GM23248 (cell line): ENCODE results near the gene BCL10. TPM values are rescaled to one million over a fixed set of nuclear protein-coding genes. Genes with fewer than 3 reads are reported as not detected.
"Not testable (repeated sequence)": the region's sequence is repeated elsewhere in the genome, so short reads cannot be mapped to it uniquely, and the experiment has no call there.

ENCODE experiments used
- DNase-seq: peaks from one replicate; pipeline ENCODE4 v3.0.0-alpha.2; 2015
- H2AFZ ChIP-seq: fragments of 200-600 bp; sonication (generic); 2 replicates; pipeline ENCODE4 v1.6.1; 2016; ENCODE audit warnings: antibody characterized with exemption
- H3F3A ChIP-seq: fragments of 200-600 bp; sonication (generic); 2 replicates; pipeline ENCODE4 v1.6.1; 2016; ENCODE audit warnings: mild to moderate bottlenecking, antibody characterized with exemption, mixed run types; ENCODE audit not compliant: insufficient read depth
- H3K27ac ChIP-seq: fragments of 200-600 bp; sonication (generic); 2 replicates; pipeline ENCODE4 v1.5.1; 2016; ENCODE audit warnings: mild to moderate bottlenecking
- H3K27me3 ChIP-seq: fragments of 200-600 bp; sonication (generic); replicated peaks from 2 replicates; pipeline ENCODE4 v1.6.1; 2016; ENCODE audit warnings: mild to moderate bottlenecking; ENCODE audit not compliant: insufficient read depth
- H3K36me3 ChIP-seq: fragments of 200-600 bp; sonication (generic); 2 replicates; pipeline ENCODE4 v1.6.1; 2016; ENCODE audit warnings: low read depth, mild to moderate bottlenecking
- H3K4me1 ChIP-seq: fragments of 200-600 bp; sonication (generic); 2 replicates; pipeline ENCODE4 v1.6.1; 2016; ENCODE audit warnings: mild to moderate bottlenecking; ENCODE audit not compliant: insufficient read depth
- H3K4me2 ChIP-seq: fragments of 200-600 bp; sonication (generic); one replicate; pipeline ENCODE4 v1.6.1; 2016; ENCODE audit warnings: mild to moderate bottlenecking; ENCODE audit not compliant: unreplicated experiment
- H3K4me3 ChIP-seq: fragments of 200-600 bp; sonication (generic); 2 replicates; pipeline ENCODE4 v1.5.1; 2016; ENCODE audit warnings: mild to moderate bottlenecking
- H3K79me2 ChIP-seq: fragments of 200-600 bp; sonication (generic); 2 replicates; pipeline ENCODE4 v1.6.1; 2016; ENCODE audit warnings: mild to moderate bottlenecking; ENCODE audit not compliant: insufficient read depth
- H3K9ac ChIP-seq: fragments of 200-600 bp; sonication (generic); 2 replicates; pipeline ENCODE4 v1.6.1; 2016; ENCODE audit warnings: mild to moderate bottlenecking
- H3K9me2 ChIP-seq: fragments of 200-600 bp; sonication (generic); 2 replicates; pipeline ENCODE4 v1.6.1; 2016; ENCODE audit warnings: mixed run types, mild to moderate bottlenecking, moderate library complexity; ENCODE audit not compliant: insufficient read depth
- H3K9me3 ChIP-seq: fragments of 200-600 bp; sonication (generic); one replicate; pipeline ENCODE4 v1.6.1; 2017; ENCODE audit warnings: low read depth
- H4K20me1 ChIP-seq: fragments of 200-600 bp; sonication (generic); 2 replicates; pipeline ENCODE4 v1.6.0; 2016; ENCODE audit not compliant: insufficient read depth
- EZH2 ChIP-seq: fragments of 200-600 bp; sonication (generic); IDR thresholded peaks from 2 replicates; pipeline ENCODE4 v1.6.1; 2018; ENCODE audit warnings: antibody characterized with exemption, mild to moderate bottlenecking; ENCODE audit not compliant: insufficient read depth, poor library complexity, severe bottlenecking
- EZH2phosphoT487 ChIP-seq: fragments of 200-600 bp; sonication (generic); IDR thresholded peaks from 2 replicates; pipeline ENCODE4 v1.6.1; 2018; ENCODE audit warnings: antibody characterized with exemption, moderate library complexity, mild to moderate bottlenecking, low read depth; ENCODE audit not compliant: insufficient read depth
- WGBS, 2 experiments: methylation state at CpG; one replicate each; pipeline ENCODE4 v1.1.6; 2015 to 2017; ENCODE audit warnings: low lambda C conversion rate in 2 of 2, low coverage in 1 of 2; ENCODE audit errors: missing lambda C conversion rate in 2 of 2; 5-methylcytosine and 5-hydroxymethylcytosine counted together
- in situ Hi-C: fragments of 300-500 bp; cut with MboI; formaldehyde crosslinking; loops from 2 replicates; pipeline ENCODE4 v1.15.0; 2020
- polyA plus RNA-seq: library from polyadenylated mRNA; unstranded; fragments of >200 nt; fragmentation: Nextera tagmentation; extraction: Ambion mirVana; gene quantifications from 2 replicates; pipeline ENCODE4 v1.2.1, GENCODE V29; 2016
- total RNA-seq: library from RNA; depleted of rRNA; stranded (reverse); fragments of >200 nt; shearing (Covaris generic); gene quantifications from 2 replicates; pipeline ENCODE4 v1.2.3, GENCODE V29; 2014

Gene BCL10
- total and polyA plus RNA-seq, 2 experiments from 2014 or later: 51.4 to 70.7 TPM

DNA sequence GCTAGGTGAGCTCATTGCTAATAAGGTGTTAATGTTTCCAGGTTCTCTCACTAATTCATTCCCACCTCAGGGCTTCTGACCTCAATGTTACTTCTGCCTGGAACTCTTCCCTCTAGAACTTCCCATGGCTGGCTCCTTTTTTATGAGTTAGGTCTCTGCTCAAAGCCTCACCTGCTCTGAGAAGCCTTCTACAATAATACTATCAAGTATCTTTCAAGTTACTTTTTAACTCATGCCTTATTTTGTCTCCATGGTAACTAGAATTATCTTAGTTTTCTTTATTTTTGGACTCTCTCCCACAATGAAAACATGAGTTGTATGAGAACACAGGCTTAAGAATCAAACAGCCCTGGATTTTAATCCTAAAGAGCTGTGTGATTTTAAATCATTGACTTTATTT, 13.4 kb downstream of the BCL10 start:
- Histone ChIP-seq H3K4me3 (no peak overlapping the region), H3K36me3 (peaks cover 45% of the 10 kb centered on the region), H3F3A (peaks cover 77% of the 10 kb centered on the region), H3K9ac (no peak overlapping the region), H2AFZ (no peak overlapping the region), H3K27me3 (no peaks in the 10 kb centered on the region), H3K79me2 (peaks cover 54% of the 10 kb centered on the region), H3K9me2 (no peaks in the 10 kb centered on the region), H3K4me1 (peaks cover 22% of the 10 kb centered on the region), H3K4me2 (no peak overlapping the region), H4K20me1 (no peaks in the 10 kb centered on the region), H3K9me3 (no peaks in the 10 kb centered on the region), H3K27ac (0 out of 2 replicates have a peak overlapping the region, but pooled peaks have one; percentile 9)
- in situ Hi-C loops: no loop called here
- no peak for DNase-seq
- no peak for TF ChIP-seq EZH2
- TF ChIP-seq EZH2phosphoT487: no peak

DNA sequence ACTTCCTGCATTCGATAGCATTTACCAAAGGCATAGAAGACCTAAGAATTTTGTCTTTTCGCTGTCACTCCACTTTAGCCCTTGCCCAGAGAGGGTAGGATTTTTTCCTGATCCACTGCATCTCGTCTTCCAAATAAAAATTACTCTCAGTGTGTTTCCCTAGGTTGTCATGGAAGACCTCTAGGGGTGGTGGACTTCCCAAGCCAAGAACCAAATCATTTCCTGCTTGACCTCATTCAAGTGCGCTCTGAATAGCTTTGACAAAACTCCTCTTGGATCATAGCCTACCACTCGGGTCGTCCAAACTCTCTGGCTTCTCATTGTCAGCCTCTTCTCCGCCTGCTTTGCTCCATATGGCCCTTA, 16.5 kb downstream of the BCL10 start:
- in situ Hi-C loops: loop anchor here (10.0 kb wide), 1 partner anchor 315 kb away; no protein-coding TSS in a partner anchor

DNA sequence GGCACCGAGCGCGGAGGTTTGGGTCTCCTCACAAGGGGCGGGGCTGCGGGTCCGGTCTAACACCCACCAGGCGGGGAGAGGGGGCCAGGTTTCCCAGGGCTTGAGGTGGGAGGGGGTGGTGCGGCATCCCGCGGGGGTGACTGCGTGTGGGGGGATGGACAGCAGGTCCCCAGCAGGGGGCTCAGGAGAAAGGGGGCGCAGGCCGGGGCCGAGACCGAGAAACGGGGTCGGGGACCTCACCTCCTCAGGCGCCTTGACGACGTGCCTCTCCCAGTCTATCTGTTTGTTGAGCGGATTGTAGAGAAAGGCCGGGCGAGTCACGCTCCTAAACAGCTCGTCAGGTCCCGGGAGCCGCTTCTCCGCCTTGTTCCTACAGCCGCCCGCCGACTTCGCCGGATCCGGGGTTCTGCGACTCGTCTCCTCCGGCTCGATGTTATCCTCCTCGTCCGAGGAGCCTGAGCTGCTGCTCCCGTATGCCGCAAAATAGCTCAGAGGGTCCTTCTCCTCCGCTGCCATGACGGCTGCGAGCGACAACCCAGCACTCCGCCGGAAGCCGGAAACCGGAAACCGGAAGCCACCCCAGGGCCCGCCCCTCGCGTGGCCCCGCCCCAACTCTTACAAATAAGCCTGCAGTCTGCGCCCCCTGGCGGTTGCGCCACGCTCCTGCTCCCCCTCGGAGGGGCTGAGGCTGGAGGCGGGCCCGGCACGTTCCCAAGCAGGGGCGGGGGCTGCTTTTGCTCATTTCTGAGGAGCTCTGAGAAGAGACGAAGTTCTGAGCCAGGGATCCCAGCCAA, 17.1 kb downstream of the BCL10 start, which contains the start of gene C1orf52:
TSS of gene C1orf52 (minus strand) at position 545 of the 794 bp plus-strand sequence. CDS start at position 516, 29 bp downstream.
- Histone ChIP-seq H3K4me2 (peak within 1 kb of the TSS; percentile 95), H3K36me3 (peaks cover 42% of the 10 kb centered on the region), H3K79me2 (peaks cover 59% of the 10 kb centered on the region), H3K4me1 (peaks cover 42% of the 10 kb centered on the region), H4K20me1 (no peaks in the 10 kb centered on the region), H3K4me3 (peak within 1 kb of the TSS; percentile 93), H3K9me2 (no peaks in the 10 kb centered on the region), H3K27me3 (no peaks in the 10 kb centered on the region), H3K9me3 (no peaks in the 10 kb centered on the region), H2AFZ (peak within 1 kb of the TSS; percentile 82), H3K9ac (peak within 1 kb of the TSS; percentile 92), H3F3A (peaks cover 51% of the 10 kb centered on the region), H3K27ac (peak within 1 kb of the TSS; percentile 96)
- TF ChIP-seq EZH2: no peak
- no peak for TF ChIP-seq EZH2phosphoT487
- in situ Hi-C loops: loop anchor here (10.0 kb wide), 1 partner anchor 315 kb away; no protein-coding TSS in a partner anchor
- DNase-seq: peak; percentile 96
- WGBS, 2 experiments: 1% methylated on average over 34 to 61 of the region's 65 CpGs

More for the DNA sequence above, 16.5 kb downstream of the BCL10 start:
- Histone ChIP-seq H3K79me2 (peaks cover 55% of the 10 kb centered on the region), H3K9me3 (no peaks in the 10 kb centered on the region), H3K4me2 (peak overlapping the region; percentile 95), H3K9me2 (no peaks in the 10 kb centered on the region), H3K4me3 (peak overlapping the region; percentile 93), H3K27ac (peak overlapping the region; percentile 96), H4K20me1 (no peaks in the 10 kb centered on the region), H3K4me1 (peaks cover 40% of the 10 kb centered on the region), H2AFZ (peak overlapping the region; percentile 82), H3F3A (peaks cover 53% of the 10 kb centered on the region), H3K36me3 (peaks cover 43% of the 10 kb centered on the region), H3K9ac (peak overlapping the region; percentile 92), H3K27me3 (no peaks in the 10 kb centered on the region)
- DNase-seq: peak; percentile 81
- 2 to 3% methylated on average over 7 of the region's 7 CpGs for WGBS, 2 experiments
- no peak for TF ChIP-seq EZH2phosphoT487
- no peak for TF ChIP-seq EZH2

DNA sequence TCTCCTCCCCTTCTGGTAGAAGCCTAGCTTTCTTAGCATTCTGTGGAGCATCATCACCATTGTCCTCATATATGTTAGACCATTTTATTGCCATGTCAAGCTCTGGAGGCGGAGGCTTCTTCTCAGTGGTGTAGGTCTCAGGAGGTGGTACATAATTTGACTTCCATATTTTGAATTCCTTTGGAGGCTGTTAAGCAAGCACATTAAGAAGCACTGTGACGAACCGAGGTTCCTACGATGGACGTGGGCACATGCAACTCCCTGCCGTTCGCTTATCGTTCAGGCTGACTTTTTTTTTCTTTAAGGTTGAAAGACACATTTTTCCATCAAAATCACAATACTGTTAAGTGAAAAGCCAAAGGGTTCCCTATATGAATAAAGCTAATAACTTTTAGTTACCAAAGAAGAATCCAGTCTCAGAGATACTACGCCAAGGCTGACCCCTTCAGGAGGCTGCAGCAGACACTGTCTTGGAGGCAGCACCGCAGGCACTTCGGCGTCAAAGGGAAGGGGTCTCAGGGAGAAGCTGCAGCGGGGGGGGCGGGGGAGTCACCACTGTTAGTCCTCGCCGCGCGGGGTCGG, 17.8 kb downstream of the BCL10 start:
- Histone ChIP-seq H3K9me3 (no peaks in the 10 kb centered on the region), H3K4me3 (peak overlapping the region; percentile 93), H3K79me2 (peaks cover 59% of the 10 kb centered on the region), H3K27ac (peak overlapping the region; percentile 96), H3K4me1 (peaks cover 45% of the 10 kb centered on the region), H3K27me3 (no peaks in the 10 kb centered on the region), H3K36me3 (peaks cover 37% of the 10 kb centered on the region), H3F3A (peaks cover 44% of the 10 kb centered on the region), H2AFZ (peak overlapping the region; percentile 82; the same call in 1 of the 2 replicates), H3K9ac (peak overlapping the region; percentile 92), H3K9me2 (no peaks in the 10 kb centered on the region), H4K20me1 (no peaks in the 10 kb centered on the region), H3K4me2 (peak overlapping the region; percentile 95)
- in situ Hi-C loops: loop anchor here (10.0 kb wide), 1 partner anchor 314 kb away; no protein-coding TSS in a partner anchor
- TF ChIP-seq EZH2: no peak
- no peak for TF ChIP-seq EZH2phosphoT487
- DNase-seq: peak; percentile 59
- 3 to 6% methylated on average over 12 to 19 of the region's 19 CpGs for WGBS, 2 experiments

DNA sequence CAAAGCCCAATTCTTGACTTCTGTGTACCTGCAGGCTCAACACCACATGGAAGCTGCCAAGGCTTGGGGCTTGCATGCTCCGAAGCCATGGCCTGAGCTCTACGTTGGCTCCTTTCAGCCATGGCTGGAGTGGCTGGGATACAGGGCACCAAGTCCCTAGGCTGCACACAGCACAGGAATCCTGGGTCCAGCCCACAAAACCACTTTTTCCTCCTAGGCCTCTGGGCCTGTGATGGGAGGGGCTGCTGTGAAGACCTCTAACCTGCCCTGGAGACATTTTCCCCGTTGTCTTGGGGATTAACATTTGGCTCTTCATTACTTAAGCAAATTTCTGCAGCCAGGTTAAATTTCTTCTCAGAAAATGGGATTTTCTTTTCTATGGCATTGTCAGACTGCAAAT, 27.4 kb downstream of the BCL10 start:
- H3K27ac ChIP-seq, H3K4me2 ChIP-seq, H3K4me3 ChIP-seq, H4K20me1 ChIP-seq, DNase-seq, H2AFZ ChIP-seq, H3K9me2 ChIP-seq, H3K9ac ChIP-seq, H3K27me3 ChIP-seq, H3K9me3 ChIP-seq, in situ Hi-C loops: not testable (repeated sequence)
- Histone ChIP-seq H3K79me2 (peaks cover 20% of the 10 kb centered on the region), H3K4me1 (peaks cover 38% of the 10 kb centered on the region), H3K36me3 (peaks cover 21% of the 10 kb centered on the region), H3F3A (peaks cover 45% of the 10 kb centered on the region)
- 65 to 71% methylated on average over 3 of the region's 3 CpGs for WGBS, 2 experiments
